ENCODE measurements around the gene AAMP.

DNA sequence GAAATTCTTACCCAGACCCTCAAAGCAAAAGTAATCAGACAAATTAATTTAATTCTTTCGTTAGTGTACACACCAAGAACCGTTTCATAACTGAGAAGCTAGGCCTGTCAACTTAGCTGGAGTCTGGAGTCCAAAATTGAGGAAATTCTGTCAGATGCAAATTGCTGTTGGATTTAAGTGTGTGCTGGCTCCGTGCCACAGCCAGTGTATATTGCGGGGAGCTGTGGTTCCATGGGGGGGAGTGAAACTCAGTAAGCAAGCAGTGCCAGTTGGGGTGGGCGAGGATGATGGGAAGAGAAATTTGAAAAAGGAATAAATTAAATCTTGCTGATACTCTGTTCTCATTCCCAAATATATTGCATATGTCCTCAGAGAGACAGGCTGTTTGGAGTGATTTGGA is 48.9 kb downstream of the AAMP start:
- TF ChIP-seq, protein P1, sequence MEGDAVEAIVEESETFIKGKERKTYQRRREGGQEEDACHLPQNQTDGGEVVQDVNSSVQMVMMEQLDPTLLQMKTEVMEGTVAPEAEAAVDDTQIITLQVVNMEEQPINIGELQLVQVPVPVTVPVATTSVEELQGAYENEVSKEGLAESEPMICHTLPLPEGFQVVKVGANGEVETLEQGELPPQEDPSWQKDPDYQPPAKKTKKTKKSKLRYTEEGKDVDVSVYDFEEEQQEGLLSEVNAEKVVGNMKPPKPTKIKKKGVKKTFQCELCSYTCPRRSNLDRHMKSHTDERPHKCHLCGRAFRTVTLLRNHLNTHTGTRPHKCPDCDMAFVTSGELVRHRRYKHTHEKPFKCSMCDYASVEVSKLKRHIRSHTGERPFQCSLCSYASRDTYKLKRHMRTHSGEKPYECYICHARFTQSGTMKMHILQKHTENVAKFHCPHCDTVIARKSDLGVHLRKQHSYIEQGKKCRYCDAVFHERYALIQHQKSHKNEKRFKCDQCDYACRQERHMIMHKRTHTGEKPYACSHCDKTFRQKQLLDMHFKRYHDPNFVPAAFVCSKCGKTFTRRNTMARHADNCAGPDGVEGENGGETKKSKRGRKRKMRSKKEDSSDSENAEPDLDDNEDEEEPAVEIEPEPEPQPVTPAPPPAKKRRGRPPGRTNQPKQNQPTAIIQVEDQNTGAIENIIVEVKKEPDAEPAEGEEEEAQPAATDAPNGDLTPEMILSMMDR (IDR thresholded peaks at IDR 0.05) = no peak
- no peak for TF ChIP-seq POLR2A (IDR thresholded peaks at IDR 0.05)
